ENCODE measurements around the gene GLIPR1L2. TPM values are rescaled to one million over a fixed set of nuclear protein-coding genes. Genes with fewer than 3 reads are reported as not detected.

The GLIPR1L2 gene
- polyA plus RNA-seq, 3 donors from 2014 or later = 0.71 to 0.84 TPM; not detected in 1

Other genes starting within 250 kb of the GLIPR1L2 start
- not detected for gene KCNC2, start 181.2 kb upstream of the GLIPR1L2 start, polyA plus RNA-seq
- gene CAPS2, start 60.8 kb upstream of the GLIPR1L2 start, polyA plus RNA-seq = 1 to 10 TPM; 6.2 to 7.9 (median 6.2) TPM
- gene GLIPR1L1, start 56.4 kb upstream of the GLIPR1L2 start, polyA plus RNA-seq = not detected
- 100 to 1,000 TPM; 132 to 229 (median 201) TPM for gene GLIPR1, start 89.7 kb downstream of the GLIPR1L2 start, polyA plus RNA-seq
- gene KRR1, start 120.5 kb downstream of the GLIPR1L2 start, polyA plus RNA-seq = 10 to 100 TPM; 22.1 to 67.2 (median 51.8) TPM

Data from immature natural killer cell (primary cell).